GM19468 (cell line): ENCODE data around the gene SGMS1.

ENCODE experiments used
- ATAC-seq: cut with Tn5 transposase; IDR thresholded peaks from one replicate; pipeline ENCODE4 v1.9.1; 2021; ENCODE audit warnings: mild to moderate bottlenecking, moderate library complexity, moderate number of reproducible peaks; ENCODE audit not compliant: unreplicated experiment; ENCODE audit errors: extremely low read depth

Gene SGMS1

GRCh38 chr10:50326172-50326555, 297.6 kb downstream of the SGMS1 start:
- no peak for ATAC-seq

- ATAC-seq = peak; percentile 17
Observed at GRCh38 chr10:50325449-50326171, 298.1 kb downstream of the SGMS1 start.

- no peak for ATAC-seq
Observed at GRCh38 chr10:50324680-50325393, 298.9 kb downstream of the SGMS1 start.

- ATAC-seq = no peak
Observed at GRCh38 chr10:50324046-50324445, 299.7 kb downstream of the SGMS1 start.

- ATAC-seq = no peak
Observed at GRCh38 chr10:50322077-50322476, 301.7 kb downstream of the SGMS1 start.

- ATAC-seq = no peak
Observed at GRCh38 chr10:50318129-50318528, 305.6 kb downstream of the SGMS1 start.

- no peak for ATAC-seq
Observed at GRCh38 chr10:50316695-50317648, 306.8 kb downstream of the SGMS1 start.

GRCh38 chr10:50316174-50316573, 307.6 kb downstream of the SGMS1 start:
- ATAC-seq = no peak

GRCh38 chr10:50315424-50315823, 308.3 kb downstream of the SGMS1 start:
- no peak for ATAC-seq

GRCh38 chr10:50314169-50315071, 309.3 kb downstream of the SGMS1 start:
- no peak for ATAC-seq

- ATAC-seq = no peak
Observed at GRCh38 chr10:50312464-50313437, 311.0 kb downstream of the SGMS1 start.

- ATAC-seq = peak; percentile 56
Observed at GRCh38 chr10:50310560-50311174, 313.1 kb downstream of the SGMS1 start.

GRCh38 chr10:50309342-50309741, 314.4 kb downstream of the SGMS1 start:
- no peak for ATAC-seq

- no peak for ATAC-seq
Observed at GRCh38 chr10:50304660-50305059, 319.1 kb downstream of the SGMS1 start.

GRCh38 chr10:50299948-50300669, 323.6 kb downstream of the SGMS1 start:
- no peak for ATAC-seq

- ATAC-seq = no peak
Observed at GRCh38 chr10:50295367-50295766, 328.4 kb downstream of the SGMS1 start.

GRCh38 chr10:50294582-50294981, 329.2 kb downstream of the SGMS1 start:
- ATAC-seq = no peak
